HepG2 (cell line): Measurements from ENCODE around the gene FHL3. TPM values are rescaled to one million over a fixed set of nuclear protein-coding genes. Genes with fewer than 3 reads are reported as not detected.
A peak's percentile ranks its signal among the peaks of the same experiment; 100 is the strongest.

Experiments
- ATAC-seq: fragments of 200-7000 bp; cut with Tn5 transposase; 3 replicates; pipeline ENCODE4 v1.9.1; 2020; ENCODE audit warnings: mild to moderate bottlenecking, moderate library complexity
- BruUV-seq: library from RNA; stranded (reverse); fragments of 400-500 nt; replicated peaks from 2 replicates; lab custom pipeline; 2021; lab: Mats Ljungman, UMichigan
- CTCF ChIA-PET: fragments of 300-600 bp; formaldehyde crosslinking; extraction: SDS; loops from one replicate; lab custom pipeline; 2021; ENCODE audit warnings: low total read pairs, inconsistent platforms, low intra/inter-chr PET ratio; lab: Yijun Ruan, JAX
- POLR2A ChIA-PET: fragments of 350-600 bp; sonication (Branson Sonifier 250); formaldehyde crosslinking; loops from one replicate; lab custom pipeline; 2020; ENCODE audit warnings: antibody characterized with exemption, inconsistent platforms; lab: Yijun Ruan, JAX
- DNase-seq: peaks from one replicate; pipeline ENCODE4 v3.0.0-alpha.2; 2015; ENCODE audit warnings: low spot score
- FAIRE-seq: peaks from 3 replicates; lab custom pipeline; 2011; peaks lifted over from hg19 to GRCh38; lab: Jason Lieb, UNC
- H2AFZ ChIP-seq: one replicate; pipeline ENCODE4 v1.6.1; 2011; ENCODE audit warnings: low read length, inconsistent platforms
- H3K27ac ChIP-seq: fragments of 300-600 bp; 3 replicates; pipeline ENCODE4 v1.8.0; 2011; ENCODE audit warnings: mixed run types, mild to moderate bottlenecking, mixed read lengths, low read length, inconsistent platforms; ENCODE audit not compliant: insufficient read depth; ENCODE audit errors: extremely low read length
- H3K27me3 ChIP-seq, 2 experiments: fragments of 200-600 bp in 1 of 2; 2 replicates in 1 of 2; 3 replicates in 1 of 2; pipeline versions ENCODE4 v1.6.0 to v1.8.0; 2011; ENCODE audit warnings: low read length in 2 of 2, mild to moderate bottlenecking in 2 of 2, moderate library complexity in 2 of 2, inconsistent platforms in 1 of 2; ENCODE audit not compliant: insufficient read depth in 2 of 2, control insufficient read depth in 1 of 2
- H3K36me3 ChIP-seq, 2 experiments: fragments of 200-600 bp in 1 of 2; replicated peaks in 1 of 2; 2 replicates in 1 of 2; 3 replicates in 1 of 2; pipeline versions ENCODE4 v1.5.1 to v1.8.0; 2011; ENCODE audit warnings: low read length in 2 of 2, inconsistent platforms in 1 of 2; ENCODE audit not compliant: insufficient read depth in 2 of 2, control insufficient read depth in 1 of 2
- H3K4me1 ChIP-seq: 2 replicates; pipeline ENCODE4 v1.5.1; 2012; ENCODE audit warnings: low read length, inconsistent platforms; ENCODE audit not compliant: insufficient read depth
- H3K4me2 ChIP-seq: 2 replicates; pipeline ENCODE4 v1.6.0; 2011; ENCODE audit warnings: low read depth, low read length, inconsistent platforms
- H3K4me3 ChIP-seq, 3 experiments: fragments of 200-600 bp in 1 of 3; sonication (generic), shearing (Covaris generic) in 1 of 3; replicated peaks in 1 of 3; 2 replicates each; pipeline ENCODE4 v1.5.1; 2011 to 2016; ENCODE audit warnings: low read length in 3 of 3, inconsistent platforms in 2 of 3, low read depth in 2 of 3, mild to moderate bottlenecking in 2 of 3, control low read depth in 1 of 3, mixed read lengths in 1 of 3; ENCODE audit not compliant: insufficient read depth in 1 of 3
- H3K79me2 ChIP-seq: one replicate; pipeline ENCODE4 v1.6.1; 2011; ENCODE audit warnings: low read length, inconsistent platforms; ENCODE audit not compliant: insufficient read depth
- H3K9ac ChIP-seq: 2 replicates; pipeline ENCODE4 v1.6.0; 2011; ENCODE audit warnings: mild to moderate bottlenecking, low read depth, low read length, inconsistent platforms; ENCODE audit not compliant: insufficient read depth
- H3K9me3 ChIP-seq: 2 replicates; pipeline ENCODE4 v1.5.1; 2012; ENCODE audit warnings: mild to moderate bottlenecking, low read length
- H4K20me1 ChIP-seq: 2 replicates; pipeline ENCODE4 v1.6.0; 2011; ENCODE audit warnings: inconsistent platforms, mild to moderate bottlenecking, low read length, moderate library complexity; ENCODE audit not compliant: insufficient read depth
- IRF2 ChIP-seq: IDR thresholded peaks from 2 replicates; pipeline ENCODE4 v1.6.1; 2018; ENCODE audit warnings: missing genetic modification reagents, missing compliant biosample characterization
- POLR2G ChIP-seq: fragments of 200-400 bp; formaldehyde crosslinking; IDR thresholded peaks from 2 replicates; pipeline ENCODE4 v1.6.1; 2018; ENCODE audit warnings: mild to moderate bottlenecking, low read depth, low read length, moderate library complexity
- ZNF263 ChIP-seq: sonication (generic); formaldehyde crosslinking; IDR thresholded peaks from 2 replicates; pipeline ENCODE4 v1.4.0; 2020; ENCODE audit warnings: missing genetic modification reagents
- ZNF335 ChIP-seq: sonication (generic); formaldehyde crosslinking; IDR thresholded peaks from 2 replicates; pipeline ENCODE4 v1.4.0; 2020; ENCODE audit warnings: missing genetic modification reagents
- ZNF547 ChIP-seq: sonication (generic); formaldehyde crosslinking; IDR thresholded peaks from 2 replicates; pipeline ENCODE4 v1.5.1; 2020; ENCODE audit warnings: mild to moderate bottlenecking, missing genetic modification reagents
- WGBS: methylation state at CpG from one replicate; pipeline ENCODE4 v1.1.6; 2017; ENCODE audit warnings: low lambda C conversion rate; 5-methylcytosine and 5-hydroxymethylcytosine counted together
- in situ Hi-C: cut with HindIII; loops from 2 replicates; pipeline ENCODE4 v1.10.0; 2017; ENCODE audit warnings: low pct_unique_long_range_greater_than_20kb; ENCODE audit not compliant: extremely low pct_ligation_motif_present
- intact Hi-C: fragments of 100-400 bp; cut with micrococcal nuclease; formaldehyde crosslinking; loops from one replicate; pipeline ENCODE4 v1.10.0; 2022; ENCODE audit not compliant: unreplicated experiment
- polyA plus RNA-seq, 8 experiments: library from polyadenylated mRNA; depleted of rRNA in 3 of 8; stranded (reverse) in 7 of 8; unstranded in 1 of 8; fragments of >200 nt; fragmentation: Illumina TruSeq in 4 of 8; extraction: Trizol in 4 of 8; gene quantifications; 2 replicates each; pipeline versions ENCODE4 v1.2.1 to v1.2.3, GENCODE V29; 2011 to 2016; ENCODE audit warnings: low read depth in 4 of 8, missing spikeins in 1 of 8, mixed read lengths in 1 of 8; ENCODE audit not compliant: insufficient read depth in 1 of 8
- total RNA-seq, 5 experiments: library from RNA; depleted of rRNA; stranded (reverse); fragments of >200 nt; fragmentation: Illumina TruSeq; extraction: Trizol; gene quantifications; 2 replicates each; pipeline ENCODE4 v1.2.3, GENCODE V29; 2016; ENCODE audit warnings: low read depth in 1 of 5
- TF ChIP-seq, protein P1 (sequence below): sonication (generic); formaldehyde crosslinking; IDR thresholded peaks from 2 replicates; pipeline ENCODE4 v1.5.0; 2020; ENCODE audit warnings: mild to moderate bottlenecking, missing genetic modification reagents, moderate library complexity

Gene FHL3
- total and polyA plus RNA-seq, 2 of the 13 experiments (the other 11 are each of a cell fraction or from before 2014, with no cell fraction given): 2.8 to 6.6 TPM

DNA sequence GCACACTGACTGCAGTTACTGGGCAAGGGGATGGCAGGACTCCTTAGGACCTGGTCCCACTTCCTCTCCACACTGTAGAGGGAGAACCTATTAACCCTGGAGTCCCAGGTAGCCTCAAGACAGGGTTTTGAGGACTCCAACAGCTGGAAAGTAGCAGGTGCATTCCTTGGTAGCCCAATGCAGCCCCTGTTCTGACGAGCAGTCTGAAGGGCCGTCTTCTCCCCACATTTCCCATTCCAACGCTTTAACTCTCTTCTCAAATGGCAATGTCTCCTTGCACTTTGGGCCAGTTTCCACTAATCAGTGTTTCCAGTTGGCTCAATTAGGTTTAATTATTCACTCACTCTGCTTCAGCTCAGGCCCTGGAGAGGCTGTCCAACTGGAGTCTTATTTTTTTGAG, 49.6 kb downstream of the FHL3 start:
- no peak for DNase-seq
- no peak overlapping the region for H2AFZ ChIP-seq
- no peak overlapping the region for H3K9ac ChIP-seq
- H3K27me3 ChIP-seq: no peaks in the 10 kb centered on the region
- peaks cover 13 to 30% of the 10 kb centered on the region in 2 experiments; a peak in 4 of 5 replicates for H3K36me3 ChIP-seq
- H3K4me3 ChIP-seq: no peak overlapping the region
- no peak overlapping the region for H3K4me2 ChIP-seq
- no peak for ATAC-seq
- H3K4me1 ChIP-seq: peaks cover 33% of the 10 kb centered on the region
- no peaks in the 10 kb centered on the region for H4K20me1 ChIP-seq
- no peaks in the 10 kb centered on the region for H3K9me3 ChIP-seq
- H3K79me2 ChIP-seq: no peaks in the 10 kb centered on the region
- CTCF ChIA-PET: no interaction called here
- TF ChIP-seq IRF2 (CRISPR knock-in tag): no peak
- no peak for TF ChIP-seq ZNF547 (CRISPR knock-in tag)
- TF ChIP-seq POLR2G: 0 out of 2 replicates have a peak, but pooled peaks have one; percentile 21
- BruUV-seq: no TSS peak
- in situ Hi-C loops: no loop called here
- H3K27ac ChIP-seq: no peak overlapping the region
- 91% methylated on average over 3 of the region's 3 CpGs for WGBS
- intact Hi-C loops: no loop called here
- POLR2A ChIA-PET: no interaction called here
- FAIRE-seq: no peak

DNA sequence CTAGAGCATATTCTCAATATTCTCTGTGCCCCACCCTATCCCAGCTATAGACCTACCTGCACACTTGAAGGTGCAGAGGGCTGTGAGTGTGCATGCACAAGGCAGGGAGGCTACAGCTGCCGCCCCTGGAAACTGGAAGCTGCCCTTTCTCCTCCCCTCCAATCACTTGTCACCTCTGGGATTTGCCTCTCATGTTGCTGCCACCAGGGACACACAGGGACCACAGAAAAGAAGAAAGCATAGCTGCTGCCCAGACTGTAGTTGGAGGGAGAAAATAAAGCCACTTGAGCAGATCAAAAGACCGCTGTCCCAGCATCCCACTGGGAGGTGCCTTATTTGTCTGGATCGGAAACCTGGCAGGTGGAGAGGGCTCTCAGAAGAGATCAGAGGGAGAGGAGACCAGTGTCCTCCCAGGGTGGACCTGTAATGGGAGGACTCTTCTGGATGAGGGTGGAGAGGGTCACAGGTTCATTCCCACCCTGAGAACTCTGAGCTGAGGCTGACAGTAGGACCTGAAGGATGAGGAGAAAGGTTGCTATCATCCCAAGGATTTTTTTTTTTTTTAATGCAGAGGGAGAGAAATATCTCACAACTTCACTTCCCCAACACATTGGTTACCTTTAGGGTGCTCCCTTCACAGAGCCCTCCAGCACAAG, 50.9 kb downstream of the FHL3 start:
- no peak overlapping the region for H3K27ac ChIP-seq
- H3K9ac ChIP-seq: no peak overlapping the region
- DNase-seq: peak; percentile 58
- H3K27me3 ChIP-seq: no peaks in the 10 kb centered on the region
- H3K4me3 ChIP-seq: no peak overlapping the region
- 14% methylated on average over 3 of the region's 3 CpGs for WGBS
- peaks cover 12 to 20% of the 10 kb centered on the region in 2 experiments; a peak in 3 of 5 replicates for H3K36me3 ChIP-seq
- H3K4me1 ChIP-seq: peaks cover 46% of the 10 kb centered on the region
- no peak overlapping the region for H2AFZ ChIP-seq
- no peaks in the 10 kb centered on the region for H3K79me2 ChIP-seq
- no TSS peak for BruUV-seq
- no peaks in the 10 kb centered on the region for H4K20me1 ChIP-seq
- POLR2A ChIA-PET: interaction anchor here (1.1 to 1.3 kb wide), 2 partner anchors 14 to 22 kb away, joined by 3 to 4 read pairs; no protein-coding TSS in a partner anchor
- CTCF ChIA-PET: no interaction called here
- 0 out of 2 replicates have a peak overlapping the region, but pooled peaks have one; percentile 22 for H3K4me2 ChIP-seq
- FAIRE-seq: peak; percentile 61
- TF ChIP-seq ZNF263 (CRISPR knock-in tag): peak; percentile 90
- TF ChIP-seq ZNF335 (CRISPR knock-in tag): no peak
- TF ChIP-seq, protein P1, sequence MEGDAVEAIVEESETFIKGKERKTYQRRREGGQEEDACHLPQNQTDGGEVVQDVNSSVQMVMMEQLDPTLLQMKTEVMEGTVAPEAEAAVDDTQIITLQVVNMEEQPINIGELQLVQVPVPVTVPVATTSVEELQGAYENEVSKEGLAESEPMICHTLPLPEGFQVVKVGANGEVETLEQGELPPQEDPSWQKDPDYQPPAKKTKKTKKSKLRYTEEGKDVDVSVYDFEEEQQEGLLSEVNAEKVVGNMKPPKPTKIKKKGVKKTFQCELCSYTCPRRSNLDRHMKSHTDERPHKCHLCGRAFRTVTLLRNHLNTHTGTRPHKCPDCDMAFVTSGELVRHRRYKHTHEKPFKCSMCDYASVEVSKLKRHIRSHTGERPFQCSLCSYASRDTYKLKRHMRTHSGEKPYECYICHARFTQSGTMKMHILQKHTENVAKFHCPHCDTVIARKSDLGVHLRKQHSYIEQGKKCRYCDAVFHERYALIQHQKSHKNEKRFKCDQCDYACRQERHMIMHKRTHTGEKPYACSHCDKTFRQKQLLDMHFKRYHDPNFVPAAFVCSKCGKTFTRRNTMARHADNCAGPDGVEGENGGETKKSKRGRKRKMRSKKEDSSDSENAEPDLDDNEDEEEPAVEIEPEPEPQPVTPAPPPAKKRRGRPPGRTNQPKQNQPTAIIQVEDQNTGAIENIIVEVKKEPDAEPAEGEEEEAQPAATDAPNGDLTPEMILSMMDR (CRISPR knock-in tag): peak; percentile 31
- no peaks in the 10 kb centered on the region for H3K9me3 ChIP-seq
- peak; percentile 82 for ATAC-seq
- intact Hi-C loops: no loop called here
- in situ Hi-C loops: no loop called here
